ENCODE data around the gene CLDN14.

DNA sequence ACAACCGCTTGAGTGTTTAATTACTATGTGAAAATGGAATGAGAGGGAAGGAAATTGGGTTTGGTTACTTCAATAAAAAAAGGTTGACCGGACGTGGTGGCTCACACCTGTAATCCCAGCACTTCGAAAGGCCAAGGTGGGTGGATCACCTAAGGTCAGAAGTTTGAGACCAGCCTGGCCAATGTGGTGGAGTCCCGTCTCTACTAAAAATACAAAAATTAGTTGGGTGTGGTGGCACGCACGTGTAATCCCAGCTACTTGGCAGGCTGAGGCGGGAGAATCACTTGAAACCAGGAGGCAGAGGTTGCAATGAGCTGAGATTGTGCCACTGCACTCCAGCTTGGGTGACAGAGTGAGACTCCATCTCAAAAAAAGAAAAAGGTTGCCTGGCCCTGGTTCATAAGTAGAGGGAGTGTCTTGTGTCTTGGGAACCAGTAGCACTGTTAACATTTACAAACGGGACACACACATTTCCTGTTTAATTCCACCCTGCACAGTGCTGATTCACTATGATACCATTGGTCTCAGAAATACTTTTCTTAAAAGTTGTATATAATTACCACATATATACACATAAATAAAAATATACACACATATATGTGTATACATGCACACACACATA, 27.6 kb upstream of the CLDN14 start:
- TF ChIP-seq, protein P1, sequence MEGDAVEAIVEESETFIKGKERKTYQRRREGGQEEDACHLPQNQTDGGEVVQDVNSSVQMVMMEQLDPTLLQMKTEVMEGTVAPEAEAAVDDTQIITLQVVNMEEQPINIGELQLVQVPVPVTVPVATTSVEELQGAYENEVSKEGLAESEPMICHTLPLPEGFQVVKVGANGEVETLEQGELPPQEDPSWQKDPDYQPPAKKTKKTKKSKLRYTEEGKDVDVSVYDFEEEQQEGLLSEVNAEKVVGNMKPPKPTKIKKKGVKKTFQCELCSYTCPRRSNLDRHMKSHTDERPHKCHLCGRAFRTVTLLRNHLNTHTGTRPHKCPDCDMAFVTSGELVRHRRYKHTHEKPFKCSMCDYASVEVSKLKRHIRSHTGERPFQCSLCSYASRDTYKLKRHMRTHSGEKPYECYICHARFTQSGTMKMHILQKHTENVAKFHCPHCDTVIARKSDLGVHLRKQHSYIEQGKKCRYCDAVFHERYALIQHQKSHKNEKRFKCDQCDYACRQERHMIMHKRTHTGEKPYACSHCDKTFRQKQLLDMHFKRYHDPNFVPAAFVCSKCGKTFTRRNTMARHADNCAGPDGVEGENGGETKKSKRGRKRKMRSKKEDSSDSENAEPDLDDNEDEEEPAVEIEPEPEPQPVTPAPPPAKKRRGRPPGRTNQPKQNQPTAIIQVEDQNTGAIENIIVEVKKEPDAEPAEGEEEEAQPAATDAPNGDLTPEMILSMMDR (conservative IDR thresholded peaks at IDR 0.05) = no peak
- TF ChIP-seq ZFX (IDR thresholded peaks at IDR 0.05) = no peak
